Neural cell (in vitro differentiated cells): ENCODE data around the gene DPF3.

Experiments used
- EP300 ChIP-seq: fragments of 450-650 bp; conservative IDR thresholded peaks from 2 replicates; pipeline ENCODE4 v1.6.1; 2014; ENCODE audit warnings: antibody characterized with exemption, mild to moderate bottlenecking, moderate library complexity; ENCODE audit not compliant: poor library complexity, severe bottlenecking
- EZH2 ChIP-seq: fragments of 200-600, 300-800 bp; shearing (Covaris generic), sonication (generic); IDR thresholded peaks from 2 replicates; pipeline ENCODE4 v1.6.1; 2014; ENCODE audit warnings: antibody characterized with exemption, low read length, borderline replicate concordance, mild to moderate bottlenecking; ENCODE audit not compliant: insufficient read depth, poor library complexity, severe bottlenecking
- MXI1 ChIP-seq: fragments of 450-650 bp; conservative IDR thresholded peaks from 2 replicates; pipeline ENCODE4 v1.6.1; 2014; ENCODE audit warnings: antibody characterized with exemption, mild to moderate bottlenecking; ENCODE audit not compliant: poor library complexity, severe bottlenecking
- POLR2AphosphoS5 ChIP-seq: IDR thresholded peaks from 2 replicates; pipeline ENCODE4 v1.6.1; 2012
- RAD21 ChIP-seq: fragments of 450-650 bp; conservative IDR thresholded peaks from 2 replicates; pipeline ENCODE4 v1.6.1; 2014; ENCODE audit warnings: antibody characterized with exemption, mild to moderate bottlenecking, moderate library complexity
- REST ChIP-seq: IDR thresholded peaks from 2 replicates; pipeline ENCODE4 v1.6.1; 2012; ENCODE audit warnings: borderline replicate concordance
- SMC3 ChIP-seq: fragments of 450-650 bp; conservative IDR thresholded peaks from 2 replicates; pipeline ENCODE4 v1.6.1; 2014; ENCODE audit warnings: antibody characterized with exemption, mild to moderate bottlenecking, moderate library complexity; ENCODE audit not compliant: poor library complexity
- TAF1 ChIP-seq: IDR thresholded peaks from 2 replicates; pipeline ENCODE4 v1.6.1; 2012; ENCODE audit warnings: low read depth
- TF ChIP-seq, protein P1 (sequence below): fragments of 450-650 bp; IDR thresholded peaks from 2 replicates; pipeline ENCODE4 v1.5.1; 2014; ENCODE audit warnings: antibody characterized with exemption, mild to moderate bottlenecking, moderate library complexity; ENCODE audit not compliant: poor library complexity, severe bottlenecking

GRCh38 chr14:72708708-72709475 lies 185.0 kb downstream of the DPF3 start:
- TF ChIP-seq REST (no peak), POLR2AphosphoS5 (no peak), EP300 (no peak), EZH2 (no peak), RAD21 (no peak), MXI1 (no peak), TAF1 (no peak), SMC3 (no peak)
- TF ChIP-seq, protein P1, sequence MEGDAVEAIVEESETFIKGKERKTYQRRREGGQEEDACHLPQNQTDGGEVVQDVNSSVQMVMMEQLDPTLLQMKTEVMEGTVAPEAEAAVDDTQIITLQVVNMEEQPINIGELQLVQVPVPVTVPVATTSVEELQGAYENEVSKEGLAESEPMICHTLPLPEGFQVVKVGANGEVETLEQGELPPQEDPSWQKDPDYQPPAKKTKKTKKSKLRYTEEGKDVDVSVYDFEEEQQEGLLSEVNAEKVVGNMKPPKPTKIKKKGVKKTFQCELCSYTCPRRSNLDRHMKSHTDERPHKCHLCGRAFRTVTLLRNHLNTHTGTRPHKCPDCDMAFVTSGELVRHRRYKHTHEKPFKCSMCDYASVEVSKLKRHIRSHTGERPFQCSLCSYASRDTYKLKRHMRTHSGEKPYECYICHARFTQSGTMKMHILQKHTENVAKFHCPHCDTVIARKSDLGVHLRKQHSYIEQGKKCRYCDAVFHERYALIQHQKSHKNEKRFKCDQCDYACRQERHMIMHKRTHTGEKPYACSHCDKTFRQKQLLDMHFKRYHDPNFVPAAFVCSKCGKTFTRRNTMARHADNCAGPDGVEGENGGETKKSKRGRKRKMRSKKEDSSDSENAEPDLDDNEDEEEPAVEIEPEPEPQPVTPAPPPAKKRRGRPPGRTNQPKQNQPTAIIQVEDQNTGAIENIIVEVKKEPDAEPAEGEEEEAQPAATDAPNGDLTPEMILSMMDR, result no peak
